Neural progenitor cell (in vitro differentiated cells): Measurements from ENCODE around the gene POLR2L. TPM values are rescaled to one million over a fixed set of nuclear protein-coding genes. Genes with fewer than 3 reads are reported as not detected.

Source experiments
- DNase-seq: peaks from one replicate; pipeline ENCODE4 v3.0.0-alpha.2; 2016; ENCODE audit warnings: low spot score
- H2AFZ ChIP-seq: fragments of 200-600 bp; sonication (generic); replicated peaks from 2 replicates; pipeline ENCODE4 v1.6.1; 2016; ENCODE audit warnings: antibody characterized with exemption
- H3F3A ChIP-seq: fragments of 200-600 bp; sonication (generic); 2 replicates; pipeline ENCODE4 v1.6.1; 2016; ENCODE audit warnings: antibody characterized with exemption, low read depth
- H3K27ac ChIP-seq: fragments of 200-600 bp; sonication (generic); 2 replicates; pipeline ENCODE4 v1.5.1; 2016; ENCODE audit warnings: mild to moderate bottlenecking
- H3K27me3 ChIP-seq: fragments of 200-600 bp; sonication (generic); 2 replicates; pipeline ENCODE4 v1.6.1; 2016; ENCODE audit warnings: mild to moderate bottlenecking, moderate library complexity
- H3K36me3 ChIP-seq: fragments of 200-600 bp; sonication (generic); 2 replicates; pipeline ENCODE4 v1.5.1; 2016
- H3K4me1 ChIP-seq: fragments of 200-600 bp; sonication (generic); 2 replicates; pipeline ENCODE4 v1.6.1; 2016; ENCODE audit warnings: mixed run types
- H3K4me2 ChIP-seq: fragments of 200-600 bp; sonication (generic); 2 replicates; pipeline ENCODE4 v1.6.1; 2016
- H3K4me3 ChIP-seq: fragments of 200-600 bp; sonication (generic); 2 replicates; pipeline ENCODE4 v1.5.1; 2016
- H3K79me2 ChIP-seq: fragments of 200-600 bp; sonication (generic); 2 replicates; pipeline ENCODE4 v1.6.1; 2016; ENCODE audit warnings: low read depth
- H3K9ac ChIP-seq: fragments of 200-600 bp; sonication (generic); 2 replicates; pipeline ENCODE4 v1.6.1; 2016
- H3K9me3 ChIP-seq: fragments of 200-600 bp; sonication (generic); 2 replicates; pipeline ENCODE4 v1.5.1; 2016; ENCODE audit warnings: low read depth
- H4K20me1 ChIP-seq: fragments of 200-600 bp; sonication (generic); 2 replicates; pipeline ENCODE4 v1.6.1; 2016; ENCODE audit warnings: low read depth
- H3K27ac Mint-ChIP-seq: 3 replicates; pipeline ENCODE4 v1.8.0; 2021; ENCODE audit warnings: mixed read lengths
- H3K27me3 Mint-ChIP-seq: 2 replicates; pipeline ENCODE4 v1.8.0; 2022; ENCODE audit warnings: low read depth, mild to moderate bottlenecking, inconsistent platforms, moderate library complexity, mixed read lengths; ENCODE audit not compliant: insufficient read depth
- H3K36me3 Mint-ChIP-seq: 3 replicates; pipeline ENCODE4 v1.8.0; 2021; ENCODE audit warnings: mixed read lengths
- H3K4me1 Mint-ChIP-seq: 3 replicates; pipeline ENCODE4 v1.8.0; 2021; ENCODE audit warnings: mixed read lengths
- H3K4me3 Mint-ChIP-seq: 3 replicates; pipeline ENCODE4 v1.8.0; 2021; ENCODE audit warnings: mild to moderate bottlenecking, moderate library complexity, mixed read lengths
- H3K9me3 Mint-ChIP-seq: 3 replicates; pipeline ENCODE4 v1.8.0; 2020; ENCODE audit warnings: mixed read lengths
- EZH2 ChIP-seq: fragments of 200-600 bp; sonication (generic); IDR thresholded peaks from 2 replicates; pipeline ENCODE4 v1.6.1; 2017; ENCODE audit warnings: antibody characterized with exemption, mild to moderate bottlenecking, moderate library complexity
- EZH2phosphoT487 ChIP-seq: fragments of 200-600 bp; sonication (generic); IDR thresholded peaks from 2 replicates; pipeline ENCODE4 v1.6.1; 2017; ENCODE audit warnings: antibody characterized with exemption
- total RNA-seq: library from RNA; depleted of rRNA; stranded (reverse); fragments of >200 nt; gene quantifications from 2 replicates; pipeline ENCODE4 v1.2.3, GENCODE V29; 2015; ENCODE audit warnings: low replicate concordance
- TF ChIP-seq, protein P1 (sequence below): fragments of 200-600 bp; sonication (generic); IDR thresholded peaks from 2 replicates; pipeline ENCODE4 v1.5.1; 2017; ENCODE audit warnings: antibody characterized with exemption, mild to moderate bottlenecking

POLR2L gene
- total RNA-seq, 1 donor from 2014 or later, result 12.9 TPM

DNA sequence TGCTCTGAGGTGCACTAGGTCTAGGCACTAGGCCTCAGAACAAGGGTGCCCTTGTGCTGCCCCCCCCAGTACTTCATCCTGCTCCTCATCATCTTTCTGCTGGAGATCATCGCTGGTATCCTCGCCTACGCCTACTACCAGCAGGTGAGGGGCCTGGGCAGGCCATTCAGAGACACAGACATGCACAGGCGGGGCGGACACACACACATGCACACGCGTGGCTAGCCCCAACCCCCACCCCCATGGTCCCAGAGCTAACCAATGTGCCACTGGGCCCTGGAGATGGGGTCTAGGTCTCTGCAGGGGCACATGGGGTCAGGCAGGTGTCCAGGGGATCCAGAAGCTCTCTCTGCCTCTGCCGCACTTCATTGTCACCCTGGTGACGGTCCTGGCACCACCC lies 5.6 kb downstream of the POLR2L start:
- peaks cover 14% of the 10 kb centered on the region for H3K4me1 ChIP-seq
- TF ChIP-seq EZH2phosphoT487, result no peak
- no peak for TF ChIP-seq EZH2
- TF ChIP-seq, protein P1, sequence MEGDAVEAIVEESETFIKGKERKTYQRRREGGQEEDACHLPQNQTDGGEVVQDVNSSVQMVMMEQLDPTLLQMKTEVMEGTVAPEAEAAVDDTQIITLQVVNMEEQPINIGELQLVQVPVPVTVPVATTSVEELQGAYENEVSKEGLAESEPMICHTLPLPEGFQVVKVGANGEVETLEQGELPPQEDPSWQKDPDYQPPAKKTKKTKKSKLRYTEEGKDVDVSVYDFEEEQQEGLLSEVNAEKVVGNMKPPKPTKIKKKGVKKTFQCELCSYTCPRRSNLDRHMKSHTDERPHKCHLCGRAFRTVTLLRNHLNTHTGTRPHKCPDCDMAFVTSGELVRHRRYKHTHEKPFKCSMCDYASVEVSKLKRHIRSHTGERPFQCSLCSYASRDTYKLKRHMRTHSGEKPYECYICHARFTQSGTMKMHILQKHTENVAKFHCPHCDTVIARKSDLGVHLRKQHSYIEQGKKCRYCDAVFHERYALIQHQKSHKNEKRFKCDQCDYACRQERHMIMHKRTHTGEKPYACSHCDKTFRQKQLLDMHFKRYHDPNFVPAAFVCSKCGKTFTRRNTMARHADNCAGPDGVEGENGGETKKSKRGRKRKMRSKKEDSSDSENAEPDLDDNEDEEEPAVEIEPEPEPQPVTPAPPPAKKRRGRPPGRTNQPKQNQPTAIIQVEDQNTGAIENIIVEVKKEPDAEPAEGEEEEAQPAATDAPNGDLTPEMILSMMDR, result no peak
- no peak overlapping the region for H3K9ac ChIP-seq
- peaks cover 29% of the 10 kb centered on the region for H3F3A ChIP-seq
- peaks cover 17% of the 10 kb centered on the region for H3K79me2 ChIP-seq
- peaks cover 68% of the 10 kb centered on the region for H4K20me1 ChIP-seq
- H3K4me2 ChIP-seq, result no peak overlapping the region
- no peaks in the 10 kb centered on the region for H3K36me3 ChIP-seq
- no peaks in the 10 kb centered on the region for H3K9me3 Mint-ChIP-seq
- H3K27ac Mint-ChIP-seq, result no peak overlapping the region
- no peak for DNase-seq
- H2AFZ ChIP-seq, result no peak overlapping the region
- H3K4me3 ChIP-seq, result no peak overlapping the region
- peaks cover 11% of the 10 kb centered on the region for H3K27me3 Mint-ChIP-seq
- no peak overlapping the region for H3K27ac ChIP-seq
- no peak overlapping the region for H3K4me3 Mint-ChIP-seq
- H3K27me3 ChIP-seq, result peaks cover 8% of the 10 kb centered on the region
- H3K36me3 Mint-ChIP-seq, result peaks cover 3% of the 10 kb centered on the region
- H3K9me3 ChIP-seq, result no peaks in the 10 kb centered on the region
- H3K4me1 Mint-ChIP-seq, result peaks cover 26% of the 10 kb centered on the region

DNA sequence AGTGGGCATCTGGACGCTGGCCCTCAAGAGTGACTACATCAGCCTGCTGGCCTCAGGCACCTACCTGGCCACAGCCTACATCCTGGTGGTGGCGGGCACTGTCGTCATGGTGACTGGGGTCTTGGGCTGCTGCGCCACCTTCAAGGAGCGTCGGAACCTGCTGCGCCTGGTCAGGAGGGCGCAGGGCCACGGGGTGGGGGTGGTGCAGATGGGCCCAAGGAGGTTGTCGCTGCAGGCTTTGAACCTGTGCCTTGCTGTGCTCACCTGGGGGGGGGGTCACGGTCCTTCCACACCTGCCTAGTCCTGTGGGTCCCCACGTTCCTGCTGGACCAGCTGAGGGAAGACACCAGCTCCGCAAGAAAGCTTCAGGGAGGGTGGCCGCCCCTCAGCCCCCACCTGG lies 6.1 kb downstream of the POLR2L start:
- Histone ChIP-seq H3K27me3 (peaks cover 12% of the 10 kb centered on the region), H3K4me3 (no peak overlapping the region), H3K9me3 (no peaks in the 10 kb centered on the region), H2AFZ (no peak overlapping the region), H3K27ac (no peak overlapping the region), H3F3A (peaks cover 31% of the 10 kb centered on the region), H3K4me1 (peaks cover 14% of the 10 kb centered on the region), H3K36me3 (no peaks in the 10 kb centered on the region), H3K4me2 (no peak overlapping the region), H3K79me2 (peaks cover 13% of the 10 kb centered on the region), H4K20me1 (peaks cover 68% of the 10 kb centered on the region), H3K9ac (no peak overlapping the region)
- peaks cover 15% of the 10 kb centered on the region for H3K27me3 Mint-ChIP-seq
- H3K4me1 Mint-ChIP-seq, result peaks cover 26% of the 10 kb centered on the region
- H3K36me3 Mint-ChIP-seq, result peaks cover 3% of the 10 kb centered on the region
- H3K4me3 Mint-ChIP-seq, result no peak overlapping the region
- no peaks in the 10 kb centered on the region for H3K9me3 Mint-ChIP-seq
- no peak for DNase-seq
- H3K27ac Mint-ChIP-seq, result no peak overlapping the region
- no peak for TF ChIP-seq EZH2
- TF ChIP-seq, protein P1, result no peak
- no peak for TF ChIP-seq EZH2phosphoT487

DNA sequence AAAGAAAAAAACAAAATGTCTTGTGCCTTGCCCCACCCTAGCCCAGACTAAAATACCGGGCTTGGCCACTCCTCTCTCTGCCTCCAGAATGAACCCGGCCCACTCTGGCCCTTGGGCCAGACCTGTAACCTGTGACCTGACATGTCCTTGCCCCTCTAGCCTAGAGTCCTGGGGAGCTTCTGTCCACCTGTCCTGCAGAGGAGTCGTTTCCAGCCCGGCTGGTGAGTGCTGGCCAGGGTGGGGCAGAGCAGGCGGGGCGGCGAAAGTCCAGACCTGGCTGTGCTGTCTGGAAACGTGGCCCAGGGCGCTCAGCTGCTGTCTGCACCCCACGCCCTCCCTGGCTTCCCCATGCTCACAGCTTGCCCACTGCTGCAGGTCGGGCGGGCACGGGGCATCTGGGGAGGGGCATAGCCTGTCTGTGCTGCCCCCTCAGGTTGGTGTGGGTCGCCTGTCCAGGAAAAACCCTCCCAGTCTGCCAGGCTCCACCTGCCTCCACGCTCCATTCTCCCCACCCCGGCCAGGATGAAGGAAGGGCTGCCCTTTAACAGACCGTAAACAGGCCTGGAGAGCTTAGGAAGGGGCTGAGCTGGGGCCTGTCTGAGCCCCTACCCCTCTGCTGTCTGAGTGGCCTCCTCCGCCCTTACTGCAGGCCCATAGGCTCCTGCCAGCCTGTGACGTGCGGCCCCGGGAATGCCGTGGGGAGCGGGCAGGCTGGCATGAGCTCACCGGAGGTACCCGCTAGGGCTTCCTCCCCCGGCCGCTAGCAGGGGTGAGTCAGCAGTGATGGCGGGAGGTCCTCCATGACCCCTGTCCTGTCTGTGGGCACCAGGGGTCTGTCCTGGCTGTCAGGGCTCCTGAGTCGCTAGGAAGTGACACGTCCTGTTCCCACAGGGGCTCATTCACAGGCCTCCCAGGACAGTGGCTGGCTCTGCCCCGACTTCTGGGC lies 7.7 kb downstream of the POLR2L start:
- Mint-ChIP-seq H3K27me3 (peaks cover 21% of the 10 kb centered on the region), H3K9me3 (no peaks in the 10 kb centered on the region), H3K4me1 (peaks cover 18% of the 10 kb centered on the region), H3K4me3 (peak overlapping the region; percentile 85), H3K27ac (peak overlapping the region; percentile 63), H3K36me3 (peaks cover 3% of the 10 kb centered on the region)
- Histone ChIP-seq H3F3A (peaks cover 38% of the 10 kb centered on the region), H3K9ac (no peak overlapping the region), H3K4me3 (no peak overlapping the region), H3K4me1 (peaks cover 26% of the 10 kb centered on the region), H4K20me1 (peaks cover 64% of the 10 kb centered on the region), H3K27ac (no peak overlapping the region), H3K36me3 (no peaks in the 10 kb centered on the region), H3K79me2 (no peaks in the 10 kb centered on the region), H3K27me3 (peaks cover 29% of the 10 kb centered on the region), H2AFZ (no peak overlapping the region), H3K9me3 (no peaks in the 10 kb centered on the region), H3K4me2 (no peak overlapping the region)
- TF ChIP-seq EZH2 (no peak), EZH2phosphoT487 (no peak)
- TF ChIP-seq, protein P1, result no peak
- no peak for DNase-seq
